Mesendoderm (in vitro differentiated cells): Measurements from ENCODE around the gene PNPO.
"Not testable (repeated sequence)": the region's sequence is repeated elsewhere in the genome, so short reads cannot be mapped to it uniquely, and the experiment has no call there.

Experiments used
- DNase-seq: peaks from one replicate; pipeline ENCODE4 v3.0.0; 2013
- H2AK5ac ChIP-seq: 2 replicates; pipeline ENCODE4 v1.6.1; 2013; ENCODE audit warnings: low read length, inconsistent platforms
- H2BK120ac ChIP-seq: 2 replicates; pipeline ENCODE4 v1.6.1; 2013; ENCODE audit warnings: low read depth, mild to moderate bottlenecking, low read length, moderate library complexity, mixed read lengths
- H2BK15ac ChIP-seq: replicated peaks from 2 replicates; pipeline ENCODE4 v1.6.1; 2013; ENCODE audit warnings: low read depth, mild to moderate bottlenecking, moderate library complexity
- H2BK5ac ChIP-seq: 2 replicates; pipeline ENCODE4 v1.6.1; 2013; ENCODE audit warnings: low read length, inconsistent platforms
- H3K18ac ChIP-seq: 2 replicates; pipeline ENCODE4 v1.6.1; 2013; ENCODE audit warnings: mild to moderate bottlenecking, low read length, mixed read lengths
- H3K23ac ChIP-seq: one replicate; pipeline ENCODE4 v1.6.1; 2013; ENCODE audit warnings: low read length
- H3K27ac ChIP-seq: 2 replicates; pipeline ENCODE4 v1.5.1; 2013; ENCODE audit warnings: low read depth, mild to moderate bottlenecking, inconsistent platforms, low read length, moderate library complexity
- H3K27me3 ChIP-seq: 2 replicates; pipeline ENCODE4 v1.6.1; 2013; ENCODE audit warnings: low read length, control low read depth, mild to moderate bottlenecking, inconsistent platforms; ENCODE audit not compliant: insufficient read depth, poor library complexity
- H3K36me3 ChIP-seq: 2 replicates; pipeline ENCODE4 v1.6.1; 2013; ENCODE audit warnings: low read length, inconsistent platforms; ENCODE audit not compliant: control insufficient read depth, insufficient read depth
- H3K4ac ChIP-seq: one replicate; pipeline ENCODE4 v1.6.1; 2013; ENCODE audit warnings: low read depth, mild to moderate bottlenecking, low read length, moderate library complexity
- H3K4me1 ChIP-seq: 2 replicates; pipeline ENCODE4 v1.6.1; 2013; ENCODE audit warnings: low read depth, low read length, inconsistent platforms; ENCODE audit not compliant: control insufficient read depth
- H3K4me2 ChIP-seq: 2 replicates; pipeline ENCODE4 v1.6.1; 2013; ENCODE audit warnings: low read length
- H3K4me3 ChIP-seq: 2 replicates; pipeline ENCODE4 v1.5.1; 2013; ENCODE audit warnings: mild to moderate bottlenecking, low read length
- H3K56ac ChIP-seq: one replicate; pipeline ENCODE4 v1.6.1; 2013; ENCODE audit warnings: low read length
- H3K79me1 ChIP-seq: 2 replicates; pipeline ENCODE4 v1.6.1; 2013; ENCODE audit warnings: low read length, inconsistent platforms
- H3K79me2 ChIP-seq: 2 replicates; pipeline ENCODE4 v1.6.1; 2013; ENCODE audit warnings: mild to moderate bottlenecking, low read length; ENCODE audit not compliant: control insufficient read depth, insufficient read depth
- H3K9ac ChIP-seq: 2 replicates; pipeline ENCODE4 v1.6.1; 2013; ENCODE audit warnings: low read length, inconsistent platforms
- H4K5ac ChIP-seq: one replicate; pipeline ENCODE4 v1.6.1; 2013; ENCODE audit warnings: low read length
- H4K8ac ChIP-seq: one replicate; pipeline ENCODE4 v1.6.1; 2013; ENCODE audit warnings: low read depth, mild to moderate bottlenecking, control low read depth, low read length, moderate library complexity
- WGBS: extraction: QIAGEN DNeasy Blood & Tissue Kit; methylation state at CpG from one replicate; pipeline ENCODE4 v1.1.7; 2013; ENCODE audit warnings: low lambda C conversion rate, missing lambda C conversion rate; ENCODE audit not compliant: insufficient coverage; ENCODE audit errors: extremely low coverage; 5-methylcytosine and 5-hydroxymethylcytosine counted together

PNPO gene

DNA sequence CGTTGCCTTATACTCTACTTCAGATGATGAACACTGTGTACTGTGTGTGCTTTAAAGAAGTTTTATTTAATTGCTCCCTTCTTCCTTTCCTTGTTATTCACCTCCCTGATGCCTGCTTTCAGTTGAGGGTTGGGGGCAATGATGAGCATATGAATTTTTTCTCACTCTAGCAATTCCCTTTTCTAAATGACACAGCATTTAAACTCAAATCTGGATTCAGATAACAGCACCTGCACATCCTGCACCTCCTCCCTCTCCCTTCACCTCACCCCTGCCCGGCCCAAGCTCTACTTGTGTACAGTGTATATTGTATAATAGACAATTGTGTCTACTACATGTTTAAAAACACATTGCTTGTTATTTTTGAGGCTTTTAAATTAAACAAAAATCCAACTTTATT lies 13.0 kb upstream of the PNPO start:
- Histone ChIP-seq H3K79me2 (no peaks in the 10 kb centered on the region), H2BK15ac (no peak overlapping the region), H2AK5ac (no peak overlapping the region), H3K9ac (no peak overlapping the region), H4K5ac (no peak overlapping the region), H2BK120ac (no peak overlapping the region), H3K18ac (no peak overlapping the region), H3K36me3 (peaks cover 3% of the 10 kb centered on the region), H3K27ac (no peak overlapping the region), H2BK5ac (no peak overlapping the region), H3K4me1 (no peaks in the 10 kb centered on the region), H3K4me2 (no peak overlapping the region), H4K8ac (no peak overlapping the region), H3K79me1 (no peaks in the 10 kb centered on the region), H3K23ac (no peak overlapping the region), H3K4me3 (no peak overlapping the region), H3K56ac (no peak overlapping the region), H3K4ac (no peak overlapping the region), H3K27me3 (no peaks in the 10 kb centered on the region)
- WGBS = no CpG with 5 or more reads among the region's 2 CpGs
- no peak for DNase-seq

- Histone ChIP-seq H3K27me3 (no peaks in the 10 kb centered on the region), H3K4me3 (no peak overlapping the region), H3K36me3 (peaks cover 3% of the 10 kb centered on the region), H2BK15ac (no peak overlapping the region), H4K5ac (no peak overlapping the region), H4K8ac (no peak overlapping the region), H3K79me1 (no peaks in the 10 kb centered on the region), H3K9ac (no peak overlapping the region), H3K4me2 (no peak overlapping the region), H2BK120ac (no peak overlapping the region), H3K27ac (no peak overlapping the region), H2AK5ac (no peak overlapping the region), H3K18ac (no peak overlapping the region), H3K4me1 (no peaks in the 10 kb centered on the region), H3K4ac (no peak overlapping the region), H3K79me2 (no peaks in the 10 kb centered on the region), H3K56ac (no peak overlapping the region), H2BK5ac (no peak overlapping the region), H3K23ac (no peak overlapping the region)
- DNase-seq = no peak
- no CpG with 5 or more reads among the region's 10 CpGs for WGBS
Observed at GRCh38 chr17:47929218-47930000, 12.0 kb upstream of the PNPO start.

GRCh38 chr17:47931848-47932247 lies 9.5 kb upstream of the PNPO start:
- H3K79me1 ChIP-seq = no peaks in the 10 kb centered on the region

GRCh38 chr17:47934856-47935255 lies 6.5 kb upstream of the PNPO start:
- H3K79me2 ChIP-seq = no peaks in the 10 kb centered on the region
- no peak overlapping the region for H3K4me3 ChIP-seq
- no CpG with 5 or more reads among the region's 1 CpG for WGBS
- H2BK5ac ChIP-seq = no peak overlapping the region
- no peaks in the 10 kb centered on the region for H3K79me1 ChIP-seq
- H3K18ac ChIP-seq = no peak overlapping the region
- H3K56ac ChIP-seq = no peak overlapping the region
- H3K4me2 ChIP-seq = no peak overlapping the region
- no peak overlapping the region for H2BK120ac ChIP-seq
- H3K4me1 ChIP-seq = no peaks in the 10 kb centered on the region
- H3K36me3 ChIP-seq = no peaks in the 10 kb centered on the region
- H2BK15ac ChIP-seq = no peak overlapping the region
- H3K9ac ChIP-seq = no peak overlapping the region
- no peak for DNase-seq
- H4K8ac ChIP-seq = no peak overlapping the region
- H3K27me3 ChIP-seq = no peaks in the 10 kb centered on the region
- no peak overlapping the region for H2AK5ac ChIP-seq
- no peak overlapping the region for H3K23ac ChIP-seq
- no peak overlapping the region for H3K27ac ChIP-seq
- no peak overlapping the region for H3K4ac ChIP-seq
- no peak overlapping the region for H4K5ac ChIP-seq

More at GRCh38 chr17:47931848-47932247, 9.5 kb upstream of the PNPO start:
- Histone ChIP-seq H2BK5ac (no peak overlapping the region), H3K9ac (no peak overlapping the region), H4K5ac (no peak overlapping the region), H3K27me3 (no peaks in the 10 kb centered on the region), H3K18ac (no peak overlapping the region), H2BK120ac (no peak overlapping the region), H3K27ac (no peak overlapping the region), H3K4me1 (no peaks in the 10 kb centered on the region), H3K56ac (no peak overlapping the region), H3K4ac (no peak overlapping the region), H2AK5ac (no peak overlapping the region), H2BK15ac (no peak overlapping the region), H3K4me3 (no peak overlapping the region), H4K8ac (no peak overlapping the region), H3K36me3 (no peaks in the 10 kb centered on the region), H3K79me2 (no peaks in the 10 kb centered on the region), H3K4me2 (no peak overlapping the region), H3K23ac (no peak overlapping the region)
- WGBS = no CpG with 5 or more reads among the region's 4 CpGs
- DNase-seq = no peak

GRCh38 chr17:47935468-47935867 lies 5.9 kb upstream of the PNPO start:
- no CpG with 5 or more reads among the region's 3 CpGs for WGBS
- not testable (repeated sequence) for H3K18ac ChIP-seq, H3K56ac ChIP-seq

GRCh38 chr17:47935961-47936360 lies 5.4 kb upstream of the PNPO start:
- WGBS = no CpG with 5 or more reads among the region's 5 CpGs
- no peak overlapping the region for H2AK5ac ChIP-seq
- no peaks in the 10 kb centered on the region for H3K36me3 ChIP-seq
- no peaks in the 10 kb centered on the region for H3K4me1 ChIP-seq
- H3K4me3 ChIP-seq = no peak overlapping the region
- no peak overlapping the region for H3K4ac ChIP-seq
- no peak overlapping the region for H3K18ac ChIP-seq
- no peak overlapping the region for H3K27ac ChIP-seq
- H3K56ac ChIP-seq = no peak overlapping the region
- no peak overlapping the region for H2BK120ac ChIP-seq
- H2BK5ac ChIP-seq = no peak overlapping the region
- no peaks in the 10 kb centered on the region for H3K79me2 ChIP-seq
- DNase-seq = no peak
- H2BK15ac ChIP-seq = no peak overlapping the region
- no peak overlapping the region for H4K8ac ChIP-seq
- no peak overlapping the region for H3K4me2 ChIP-seq
- no peak overlapping the region for H3K23ac ChIP-seq
- H3K27me3 ChIP-seq = no peaks in the 10 kb centered on the region
- no peak overlapping the region for H4K5ac ChIP-seq
- no peaks in the 10 kb centered on the region for H3K79me1 ChIP-seq
- H3K9ac ChIP-seq = no peak overlapping the region

More at GRCh38 chr17:47935468-47935867, 5.9 kb upstream of the PNPO start:
- H4K5ac ChIP-seq, H3K23ac ChIP-seq, H3K9ac ChIP-seq, H2BK5ac ChIP-seq, H3K4me3 ChIP-seq, H4K8ac ChIP-seq, H2AK5ac ChIP-seq, H2BK120ac ChIP-seq, DNase-seq, H3K27me3 ChIP-seq, H3K4ac ChIP-seq, H3K79me1 ChIP-seq, H3K27ac ChIP-seq, H3K4me2 ChIP-seq, H3K36me3 ChIP-seq, H3K4me1 ChIP-seq, H3K79me2 ChIP-seq, H2BK15ac ChIP-seq: not testable (repeated sequence)
